Stimulated activated CD8-positive, alpha-beta memory T cell treated with anti-CD3 and anti-CD28 coated beads, Interleukin-12 subunit alpha, Interleukin-12 subunit beta, amount 100 ng/mL, for 24 hours (primary cell): ENCODE measurements around the gene IKBKE.

Experiments
- DNase-seq: peaks from one replicate; pipeline ENCODE4 v3.0.0-alpha.2; 2020; ENCODE audit errors: extremely low read depth

IKBKE gene

GRCh38 chr1:206469933-206470691 lies at the start of gene IKBKE:
IKBKE (plus strand) TSS chr1:206470476; CDS start chr1:206473228, 2,752 bp downstream.
- no peak for DNase-seq

DNA sequence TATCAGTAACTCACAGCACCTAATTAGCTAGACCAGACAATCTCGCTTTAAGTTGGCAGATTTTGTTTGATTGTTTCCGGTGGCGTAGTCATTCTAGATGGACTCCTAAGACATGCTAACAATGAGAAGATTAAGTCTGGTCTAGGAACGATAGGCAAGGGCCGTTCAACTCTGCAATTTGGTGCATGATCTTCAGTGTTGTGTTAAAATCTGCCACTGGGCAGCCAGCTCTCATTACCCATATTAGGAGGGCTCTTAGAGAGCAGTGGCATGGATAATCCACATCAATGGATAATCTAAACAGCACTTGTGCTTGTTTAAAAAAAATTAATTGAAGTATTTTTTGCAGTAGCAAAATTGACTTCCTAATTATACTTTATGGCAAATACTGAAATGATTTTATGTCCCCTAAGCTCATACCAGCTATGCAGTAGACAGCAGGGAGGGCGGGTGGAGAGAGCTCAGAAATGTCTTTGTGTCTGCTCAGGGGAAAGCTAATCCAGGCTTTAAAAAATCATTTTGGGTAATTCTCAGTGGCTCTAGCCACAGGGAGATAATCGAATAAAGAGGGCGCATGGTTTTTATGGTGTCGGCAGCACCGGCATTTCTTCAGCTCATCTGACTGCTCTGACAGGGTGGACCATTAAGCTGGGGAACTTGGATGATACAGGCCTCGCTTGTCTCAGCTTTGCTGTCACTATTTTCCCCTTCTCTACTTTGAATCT lies 48.5 kb upstream of the IKBKE start:
- DNase-seq: no peak

- DNase-seq: no peak
Measured at GRCh38 chr1:206422525-206422924, 47.8 kb upstream of the IKBKE start.

GRCh38 chr1:206427291-206427690 lies 43.0 kb upstream of the IKBKE start:
- no peak for DNase-seq

- no peak for DNase-seq
Measured at GRCh38 chr1:206429421-206429820, 40.9 kb upstream of the IKBKE start.

DNA sequence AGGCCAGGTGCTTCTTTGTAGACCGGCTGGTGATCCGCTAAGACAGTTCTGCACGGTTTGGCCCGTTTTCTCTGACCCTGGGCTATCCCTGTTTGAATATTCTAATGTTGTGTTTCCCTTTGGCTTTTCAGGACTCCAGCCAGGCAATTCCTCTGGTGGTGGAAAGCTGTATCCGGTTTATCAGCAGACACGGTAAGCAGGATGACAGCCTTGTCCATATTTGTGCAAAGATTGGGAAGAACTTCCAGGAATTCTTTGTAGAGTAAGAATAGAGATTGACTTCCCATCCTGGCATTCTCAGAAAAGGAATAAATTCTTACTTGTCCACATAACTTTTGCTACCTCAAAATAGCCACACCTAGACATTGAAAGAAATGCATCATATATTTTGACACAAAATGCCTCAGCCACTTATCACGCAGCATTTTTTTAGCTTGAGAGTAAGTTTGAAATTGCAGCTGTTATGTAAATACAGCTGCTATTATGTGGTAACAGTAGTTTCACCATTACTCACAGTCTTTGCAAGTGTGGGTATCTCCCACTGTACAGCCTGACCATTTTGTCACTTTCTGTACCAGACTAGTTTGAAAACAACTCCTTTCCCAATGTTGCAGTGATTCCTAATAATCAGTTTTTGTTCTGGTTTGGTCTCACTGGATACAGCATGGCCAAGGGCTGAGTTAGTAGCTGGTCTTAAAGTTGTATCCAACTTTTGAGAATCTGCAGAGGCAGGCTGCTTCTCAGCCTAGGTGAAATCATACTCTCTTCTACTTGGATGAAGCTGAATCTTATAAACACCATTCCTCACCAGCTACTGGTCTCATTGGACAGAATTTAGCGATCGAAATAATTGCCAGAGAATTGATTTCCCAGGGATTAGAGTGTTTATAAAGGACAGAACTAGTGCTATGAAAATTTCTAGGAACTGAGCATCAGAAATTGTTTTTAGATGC lies 40.0 kb upstream of the IKBKE start:
- DNase-seq: no peak

DNA sequence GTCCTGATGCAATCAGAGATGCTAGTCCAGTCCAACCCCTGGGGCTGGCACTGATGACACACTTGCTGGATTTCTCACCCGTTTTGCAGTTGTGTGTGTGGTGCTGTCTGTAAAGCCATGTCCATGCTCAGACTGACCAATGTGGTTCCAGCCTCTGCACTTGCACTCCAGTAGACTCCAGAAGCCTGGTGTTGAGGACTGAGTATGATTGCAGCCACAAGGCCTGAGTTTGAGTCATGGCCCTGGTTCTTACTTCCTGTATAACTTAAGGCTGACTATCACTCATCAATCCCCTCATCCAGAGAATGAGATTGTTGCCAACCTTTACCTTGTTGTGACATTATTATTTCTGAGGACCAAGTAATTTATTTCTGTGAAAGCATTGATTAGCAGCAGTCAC lies 34.8 kb upstream of the IKBKE start:
- DNase-seq: no peak

- DNase-seq: no peak
Measured at GRCh38 chr1:206438554-206438953, 31.7 kb upstream of the IKBKE start.

DNA sequence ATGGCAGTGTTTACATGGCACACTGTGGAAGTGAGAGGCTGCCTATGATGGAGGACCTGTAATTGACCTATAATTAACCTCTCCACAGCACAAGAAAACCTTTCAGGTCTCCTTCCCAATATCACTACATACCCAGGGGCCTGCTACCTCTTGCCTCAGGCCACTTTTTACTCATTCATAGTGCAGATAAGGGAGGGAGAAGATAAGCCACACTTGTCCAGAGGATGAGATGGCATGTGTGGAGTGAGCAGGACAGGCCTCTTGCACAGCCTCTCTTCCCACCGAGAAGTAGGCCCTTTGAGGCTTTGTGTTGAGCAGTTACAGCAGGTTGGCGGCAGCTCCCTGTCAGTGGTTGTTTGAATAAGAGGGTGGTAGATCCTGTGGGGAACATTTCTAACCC lies 31.1 kb upstream of the IKBKE start:
- DNase-seq: no peak

DNA sequence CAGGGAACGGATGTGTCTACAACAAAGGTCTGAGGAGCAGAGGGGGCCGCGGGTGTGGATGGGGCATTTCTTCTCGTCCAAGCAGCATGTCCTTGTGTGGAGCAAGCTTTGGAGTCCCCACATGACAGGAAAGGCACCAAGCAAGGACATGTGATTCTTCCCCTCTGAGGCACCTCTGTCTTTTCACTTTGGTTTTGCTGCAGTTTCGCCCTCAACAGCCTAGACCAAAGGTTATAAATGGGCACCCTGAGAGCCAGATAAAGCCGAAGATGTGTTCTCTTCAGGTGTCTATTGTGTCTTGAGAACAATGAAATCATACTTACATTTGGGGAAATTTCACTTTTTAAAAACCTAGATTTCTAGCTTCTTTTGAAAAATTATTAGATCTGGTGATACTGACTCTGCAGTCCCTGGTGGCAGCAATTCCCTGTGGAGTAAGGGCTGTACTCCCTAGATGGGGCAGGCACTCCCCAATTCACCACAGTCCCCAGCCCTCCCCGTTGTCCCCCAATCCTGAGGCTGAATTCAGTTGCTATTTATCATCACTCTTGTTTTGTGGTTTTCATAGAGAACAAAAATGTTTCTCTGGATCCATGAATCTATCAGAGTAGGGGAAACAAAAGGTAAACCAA lies 28.8 kb upstream of the IKBKE start:
- no peak for DNase-seq

DNA sequence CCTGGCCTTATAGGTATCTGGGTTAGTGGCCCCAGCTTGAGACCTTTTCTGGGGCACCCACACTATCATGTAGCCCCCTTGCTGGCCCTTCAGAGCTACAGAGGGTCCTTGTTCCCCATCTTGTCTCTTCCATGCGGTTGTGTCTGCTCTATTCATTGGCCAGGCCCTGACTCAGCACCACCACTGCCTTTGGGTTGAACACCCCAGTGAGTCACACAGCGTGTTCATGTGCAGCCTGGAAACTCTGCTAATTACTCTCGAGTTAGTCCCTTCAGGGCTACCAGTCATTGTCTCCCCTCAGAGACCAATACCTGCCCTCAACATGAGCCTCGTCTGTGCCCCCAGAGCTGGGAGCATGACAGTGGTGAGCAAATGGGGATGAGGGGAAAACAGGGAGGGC lies 28.2 kb upstream of the IKBKE start:
- DNase-seq: no peak

GRCh38 chr1:206445116-206445515 lies 25.2 kb upstream of the IKBKE start:
- DNase-seq: no peak

- no peak for DNase-seq
Measured at GRCh38 chr1:206445911-206446356, 24.3 kb upstream of the IKBKE start.

DNA sequence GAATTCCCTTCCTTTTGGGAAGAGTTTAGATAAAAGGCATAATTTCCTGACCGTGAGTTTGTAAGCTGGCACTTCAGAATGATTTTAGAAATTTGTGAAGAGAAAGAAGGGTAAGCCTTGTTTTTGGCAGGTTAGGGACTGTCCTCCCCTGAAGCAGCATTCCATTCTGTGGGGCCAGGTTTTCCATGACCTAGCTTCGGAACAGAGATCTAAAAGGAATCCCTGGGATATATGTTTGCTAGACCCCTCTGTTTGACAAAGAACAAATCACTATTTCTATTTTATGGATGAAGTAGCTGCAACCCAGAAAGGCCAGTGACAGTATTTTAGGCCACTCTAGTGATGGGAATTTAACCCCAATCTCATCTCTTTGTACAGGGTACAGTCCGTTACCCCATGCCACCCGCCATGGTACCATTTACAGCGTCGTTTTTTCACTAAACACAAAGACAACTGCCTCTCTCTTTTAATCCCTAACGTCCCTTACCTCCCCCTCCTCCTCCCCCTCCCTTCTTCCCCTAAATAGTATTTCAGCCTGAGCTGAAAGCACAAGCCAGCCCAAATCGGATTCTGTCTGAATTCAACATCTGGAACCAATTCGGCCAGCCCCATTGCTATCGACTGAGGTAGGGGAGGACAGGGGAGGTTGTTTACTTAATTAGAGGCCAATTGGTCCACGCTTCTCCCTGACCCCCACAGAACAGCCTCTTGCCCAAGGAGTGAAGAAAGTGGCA lies 23.4 kb upstream of the IKBKE start:
- DNase-seq: no peak

GRCh38 chr1:206447422-206447765 lies 22.9 kb upstream of the IKBKE start:
- no peak for DNase-seq

- DNase-seq: no peak
Measured at GRCh38 chr1:206447792-206448191, 22.5 kb upstream of the IKBKE start.

- no peak for DNase-seq
Measured at GRCh38 chr1:206448471-206448870, 21.8 kb upstream of the IKBKE start.

DNA sequence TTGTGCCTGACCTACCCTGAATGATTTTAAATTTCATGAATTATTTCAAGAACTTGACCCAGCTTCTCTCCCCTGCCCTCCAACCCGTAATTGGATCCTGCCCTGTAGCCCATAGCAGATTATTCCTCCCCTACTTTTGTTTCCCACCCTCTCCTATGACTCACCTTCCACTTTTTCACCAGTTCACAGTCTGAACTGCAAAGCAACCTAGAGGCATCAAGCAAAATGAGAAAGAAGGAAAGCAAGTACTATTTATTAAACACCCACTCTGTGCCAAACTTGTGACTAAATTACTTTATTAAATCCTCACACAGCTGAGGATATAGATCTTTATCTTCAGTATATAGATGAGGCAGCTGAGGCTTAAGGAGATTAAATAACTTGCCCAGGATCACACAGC lies 20.7 kb upstream of the IKBKE start:
- DNase-seq: no peak

GRCh38 chr1:206450281-206450680 lies 20.0 kb upstream of the IKBKE start:
- no peak for DNase-seq

GRCh38 chr1:206451134-206451686 lies 19.1 kb upstream of the IKBKE start:
- DNase-seq: no peak

DNA sequence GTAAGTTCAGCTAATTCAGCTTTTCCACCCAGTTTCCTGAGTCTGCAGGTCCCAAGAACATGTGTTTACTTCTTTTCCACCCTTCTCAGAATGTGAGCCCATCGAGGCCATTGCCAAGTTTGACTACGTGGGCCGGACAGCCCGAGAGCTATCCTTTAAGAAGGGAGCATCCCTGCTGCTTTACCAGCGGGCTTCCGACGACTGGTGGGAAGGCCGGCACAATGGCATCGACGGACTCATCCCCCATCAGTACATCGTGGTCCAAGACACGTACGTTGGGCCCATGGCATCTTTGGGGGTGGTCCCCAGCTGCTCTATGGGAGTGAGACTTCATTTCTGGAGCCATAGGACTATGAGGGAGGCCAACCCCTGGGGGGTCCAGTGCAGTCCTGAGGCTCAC lies 17.2 kb upstream of the IKBKE start:
- no peak for DNase-seq
